GM10847 (cell line): Measurements from ENCODE around the gene ZNF888.

ENCODE experiments used
- POLR2A ChIP-seq: IDR thresholded peaks from 2 replicates; pipeline ENCODE4 v1.6.1; 2011; ENCODE audit not compliant: insufficient read length; ENCODE audit errors: extremely low read depth

Gene ZNF888

DNA sequence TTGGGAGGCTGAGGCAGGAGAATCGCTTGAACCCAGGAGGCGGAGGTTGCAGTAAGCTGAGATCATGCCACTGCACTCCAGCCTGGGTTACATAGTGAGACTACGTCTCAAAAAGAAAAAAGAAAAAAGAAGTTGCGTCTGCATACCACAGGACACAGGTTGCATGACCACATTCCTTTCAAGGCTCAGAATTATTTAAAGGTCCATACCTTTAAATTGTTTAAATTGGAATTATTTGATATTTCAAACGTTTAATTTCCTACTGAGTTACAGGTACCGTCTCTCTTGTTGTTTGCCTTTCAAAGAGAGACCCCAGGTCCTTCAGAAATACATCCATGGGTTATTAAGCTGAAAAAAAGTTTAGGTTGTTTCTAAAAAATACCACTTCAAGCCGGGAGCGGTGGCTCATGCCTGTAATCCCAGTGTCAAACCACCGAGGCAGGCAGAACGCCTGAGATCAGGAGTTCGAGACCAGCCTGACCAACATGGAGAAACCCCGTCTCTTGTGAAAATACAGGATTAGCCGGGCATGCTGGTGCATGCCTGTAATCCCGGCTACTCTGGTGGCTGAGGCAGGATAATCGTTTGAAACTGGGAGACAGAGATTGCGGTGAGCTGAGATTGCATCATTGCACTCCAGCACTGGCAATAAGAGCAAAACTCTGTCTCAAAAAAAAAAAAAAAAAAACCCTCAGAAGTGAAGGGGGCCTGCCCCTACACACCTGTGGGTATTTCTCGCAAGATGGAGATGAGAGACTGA, 20.8 kb upstream of the ZNF888 start:
- TF ChIP-seq POLR2A, result no peak

DNA sequence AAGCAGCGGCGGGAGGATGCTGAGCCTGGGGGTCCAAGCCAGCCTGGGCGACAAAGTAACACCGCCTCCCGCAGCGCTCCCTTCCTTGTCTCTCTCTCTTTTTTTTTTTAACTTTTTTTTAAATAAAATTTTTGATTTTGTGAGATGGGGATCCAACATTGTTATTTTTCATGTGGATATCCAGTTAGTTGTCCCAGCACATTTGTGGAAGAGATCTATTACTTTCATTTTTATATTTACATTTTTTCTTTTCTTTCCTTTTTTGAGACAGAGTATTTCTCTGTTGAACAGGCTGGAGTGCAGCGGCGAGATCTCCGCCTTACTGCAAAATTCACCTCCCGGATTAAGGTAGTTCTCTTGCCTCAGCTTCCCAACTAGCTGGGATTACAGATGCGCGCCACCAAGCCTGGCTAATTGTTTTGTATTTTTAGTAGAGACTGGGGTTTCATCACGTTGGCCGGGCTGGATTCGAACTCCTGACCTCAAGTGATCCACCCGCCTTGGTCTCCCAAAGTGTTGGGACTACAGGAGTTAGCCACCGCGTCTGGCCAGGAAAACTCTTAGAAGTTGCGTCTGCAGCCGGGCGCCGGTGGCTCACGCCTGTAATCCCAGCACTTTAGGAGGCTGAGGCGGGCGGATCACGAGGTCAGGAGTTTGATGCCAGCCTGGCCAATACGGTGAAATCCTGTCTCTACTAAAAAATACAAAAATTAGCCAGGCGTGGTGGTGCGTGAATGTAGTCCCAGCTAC, 20.1 kb upstream of the ZNF888 start:
- TF ChIP-seq POLR2A, result no peak

DNA sequence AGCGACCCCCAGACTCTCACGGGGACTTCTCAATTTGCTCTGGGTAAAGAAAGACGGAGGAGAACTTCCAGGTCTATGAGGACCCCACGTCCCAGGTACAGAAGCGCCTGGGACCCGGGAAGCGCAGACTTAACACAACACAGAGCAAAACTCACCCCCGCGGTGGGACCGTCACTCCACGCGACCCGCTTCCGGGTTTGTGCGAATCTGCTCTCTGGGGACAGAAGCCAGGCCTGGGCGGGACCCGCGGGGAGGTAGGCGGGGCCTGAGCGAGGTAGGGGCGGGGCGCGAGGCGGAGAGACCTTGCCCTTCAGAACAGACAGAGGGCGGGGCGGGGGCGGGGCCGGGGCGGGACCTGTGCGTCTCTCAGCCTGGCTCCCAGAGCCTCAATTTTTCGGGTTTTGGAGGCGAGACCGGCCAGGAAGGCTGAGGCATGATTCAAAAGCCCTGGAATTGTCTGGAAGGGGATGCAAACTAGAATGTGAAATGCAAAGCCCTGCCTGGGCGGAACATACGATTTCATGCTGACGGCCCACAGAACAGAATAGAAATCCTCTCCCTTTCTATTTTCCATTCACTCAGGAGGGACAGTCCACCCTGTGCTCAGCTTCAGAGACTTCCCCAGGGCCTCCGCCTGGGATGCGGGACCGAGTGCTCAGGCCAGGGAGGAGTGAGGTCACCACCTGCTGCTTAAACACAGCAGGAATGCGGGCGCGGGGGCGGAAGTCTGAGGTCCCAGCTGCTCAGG, 19.3 kb upstream of the ZNF888 start:
- TF ChIP-seq POLR2A, result peak; percentile 82

DNA sequence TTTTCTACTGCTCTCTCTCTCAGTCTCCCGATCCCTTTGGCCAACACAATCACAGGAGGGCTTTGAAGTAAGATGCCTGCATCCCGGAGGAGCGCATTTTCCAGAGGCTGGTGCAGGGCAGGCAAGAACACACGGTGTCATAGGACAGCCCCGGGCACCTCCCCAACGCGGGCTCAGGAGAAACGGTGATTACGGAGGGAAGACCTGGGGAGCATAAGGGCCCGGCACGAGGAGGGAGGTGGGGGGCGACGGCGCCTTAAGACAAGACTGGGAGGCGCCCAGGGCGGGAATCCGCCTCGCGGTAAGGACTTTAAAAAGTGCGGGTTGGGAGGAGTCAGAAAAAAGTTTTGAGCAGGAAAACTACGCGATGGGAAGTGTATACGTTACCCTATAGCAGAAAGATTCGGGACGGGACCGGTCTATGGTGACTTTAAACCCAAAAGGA, 18.7 kb upstream of the ZNF888 start:
- TF ChIP-seq POLR2A, result no peak

DNA sequence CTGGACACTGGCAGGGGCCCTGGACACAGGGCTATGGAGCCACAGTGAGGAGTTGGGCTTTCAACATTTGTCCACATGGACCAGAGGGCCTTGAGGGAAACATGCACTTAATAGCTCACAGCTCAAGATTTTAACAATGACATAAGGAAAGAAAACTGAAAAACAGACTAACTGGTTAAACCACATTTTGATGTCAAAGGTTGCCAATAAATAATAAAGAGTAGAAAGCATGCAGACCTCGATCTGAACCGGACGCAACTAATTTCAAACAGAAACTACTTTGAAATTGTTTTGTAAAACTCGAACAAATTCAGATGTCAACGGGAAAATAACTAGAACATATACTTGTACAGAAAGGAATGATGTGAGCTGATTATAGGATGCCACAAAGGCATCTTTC, 15.5 kb upstream of the ZNF888 start:
- TF ChIP-seq POLR2A, result no peak

DNA sequence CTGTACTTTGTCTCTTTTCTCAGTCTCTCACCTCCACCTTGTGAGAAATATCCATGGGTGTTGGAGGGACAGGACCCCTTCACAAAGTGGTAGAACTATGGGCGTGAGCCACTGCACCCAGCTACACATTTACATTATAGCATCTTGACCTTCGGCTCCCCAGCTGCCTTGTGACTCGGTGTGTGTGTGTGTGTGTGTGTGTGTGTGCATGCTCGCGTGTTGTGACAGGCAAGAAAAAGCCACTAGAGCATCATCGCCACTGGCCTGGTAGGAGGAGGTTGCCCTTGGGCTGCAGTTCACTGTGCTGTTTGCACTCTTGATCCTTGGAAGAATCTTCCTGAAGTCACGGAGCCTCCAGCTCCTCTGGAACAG, 13.7 kb upstream of the ZNF888 start:
- TF ChIP-seq POLR2A, result no peak

DNA sequence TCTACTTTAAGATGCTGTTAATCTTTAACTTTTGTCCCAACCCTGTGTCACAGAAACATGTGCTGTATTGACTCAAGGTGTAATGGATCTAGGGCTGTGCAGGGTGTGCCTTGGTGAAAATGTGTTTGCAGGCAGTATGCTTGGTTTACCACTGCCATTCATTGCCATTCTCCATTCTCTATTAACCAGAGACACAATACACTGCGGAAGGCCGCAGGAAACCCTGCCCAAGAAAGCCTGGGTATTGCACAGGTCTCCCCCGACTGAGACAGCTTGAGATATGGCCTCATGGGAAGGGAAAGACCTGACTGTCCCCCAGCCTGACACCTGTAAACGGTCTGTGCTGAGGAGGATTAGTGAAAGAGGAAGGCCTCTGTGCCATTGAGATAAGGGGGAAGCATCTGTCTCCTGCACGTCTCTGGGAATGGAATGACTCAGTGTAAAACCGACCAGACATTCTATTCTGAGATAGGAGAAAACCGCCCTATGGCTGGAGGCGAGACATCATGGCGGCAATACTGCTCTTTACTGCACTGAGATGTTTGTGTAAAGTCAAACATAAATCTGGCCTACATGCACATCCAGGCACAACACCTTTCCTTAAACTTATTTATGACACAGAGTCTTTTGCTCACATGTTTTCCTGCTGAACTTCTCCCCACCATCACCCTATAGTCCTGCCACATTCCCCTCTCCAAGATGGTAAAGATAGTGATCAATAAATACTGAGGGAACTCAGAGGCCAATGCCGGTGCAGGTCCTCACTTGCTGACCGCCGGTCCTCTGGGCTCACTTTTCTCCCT, 13.1 kb upstream of the ZNF888 start:
- no peak for TF ChIP-seq POLR2A

DNA sequence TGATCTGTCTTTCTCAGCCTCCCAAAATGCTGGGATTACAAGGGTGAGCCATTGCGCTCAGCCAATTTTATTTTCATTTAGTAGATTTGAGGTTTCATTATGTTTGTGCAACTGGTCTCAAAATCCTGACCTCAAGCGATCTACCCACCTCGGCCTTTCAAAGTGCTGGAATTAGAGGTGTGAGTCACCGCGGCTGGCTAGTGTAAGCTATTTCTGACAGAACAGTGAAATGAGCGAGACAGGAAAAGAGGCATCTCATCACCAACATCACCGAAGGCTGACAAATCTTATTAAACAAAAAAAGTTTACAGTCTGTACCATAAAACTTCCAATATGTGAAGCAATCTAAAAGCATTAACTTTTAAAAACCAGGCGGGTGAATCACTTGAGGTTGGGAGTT, 12.2 kb upstream of the ZNF888 start:
- TF ChIP-seq POLR2A, result no peak

DNA sequence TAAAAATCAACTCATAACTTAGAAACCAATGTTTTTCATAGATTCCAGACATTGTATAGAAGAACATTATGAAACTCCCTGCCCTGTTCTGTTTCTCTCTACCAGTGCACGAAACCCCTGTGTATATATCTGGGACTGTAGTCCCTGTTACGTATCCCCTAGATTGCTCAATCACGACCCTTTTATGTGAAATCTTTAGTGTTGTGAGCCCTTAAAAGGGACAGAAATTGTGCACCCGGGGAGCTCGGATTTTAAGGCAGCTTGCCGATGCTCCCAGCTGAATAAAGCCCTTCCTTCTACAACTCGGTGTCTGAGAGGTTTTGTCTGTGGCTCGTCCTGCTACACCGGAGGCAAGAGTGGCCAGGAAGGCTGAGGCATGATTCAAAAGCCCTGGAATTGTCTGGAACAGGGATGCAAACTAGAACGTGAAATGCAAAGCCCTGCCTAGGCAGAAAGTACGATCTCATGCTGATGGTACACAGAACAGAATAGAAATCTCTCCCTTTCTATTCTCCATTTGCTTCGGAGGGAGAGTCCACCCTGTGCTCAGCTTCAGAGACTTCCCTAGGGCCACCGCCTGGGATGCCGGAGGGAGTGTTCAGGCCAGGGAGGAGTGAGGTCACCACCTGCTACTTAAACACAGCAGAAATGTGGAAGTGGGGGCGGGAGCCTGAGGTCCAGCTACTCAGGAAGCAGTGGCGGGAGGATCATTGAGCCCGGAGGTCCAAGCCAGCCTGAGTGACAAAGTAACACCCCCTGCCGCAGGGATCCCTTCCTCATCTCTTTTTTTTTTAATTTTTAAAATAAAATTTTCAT, 758 bp upstream of the ZNF888 start:
- no peak for TF ChIP-seq POLR2A

DNA sequence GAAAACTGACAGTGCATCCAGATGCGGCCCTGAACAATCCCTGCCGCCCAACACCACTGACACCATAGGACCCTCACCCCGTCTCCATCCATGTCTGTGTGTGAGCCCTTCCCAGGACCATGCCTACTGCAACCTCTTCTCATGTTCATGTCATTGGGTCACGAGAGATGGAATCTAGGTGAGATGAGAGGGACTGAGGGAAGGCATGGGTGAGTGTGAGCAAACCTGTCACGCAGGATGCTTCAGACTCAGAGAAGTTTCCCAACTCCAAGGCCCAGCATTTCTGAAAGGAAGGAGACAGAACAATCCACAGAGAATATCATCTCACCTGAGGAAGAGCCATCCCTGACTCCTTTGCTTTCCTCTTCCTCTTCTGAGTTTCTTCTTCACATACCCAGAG, 5.7 kb downstream of the ZNF888 start:
- no peak for TF ChIP-seq POLR2A

DNA sequence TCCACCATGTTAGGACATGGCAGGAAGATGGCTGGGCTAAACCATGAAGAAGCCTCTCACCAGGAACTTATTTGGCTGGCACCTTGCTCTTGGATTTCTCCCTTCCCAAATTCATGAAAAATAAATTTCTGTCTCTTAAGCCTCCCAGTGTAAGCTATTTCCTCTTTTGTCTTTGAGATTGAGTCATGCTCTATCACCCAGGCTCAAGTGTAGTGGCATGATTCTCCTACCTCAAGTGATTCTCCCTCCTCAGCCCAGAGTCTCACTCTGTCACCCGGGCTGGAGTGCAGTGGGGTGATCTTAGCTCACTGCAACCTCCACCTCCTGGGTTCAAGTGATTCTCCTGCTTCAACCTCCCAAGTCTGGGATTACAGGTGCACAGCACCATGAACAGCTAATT, 12.6 kb downstream of the ZNF888 start:
- no peak for TF ChIP-seq POLR2A

DNA sequence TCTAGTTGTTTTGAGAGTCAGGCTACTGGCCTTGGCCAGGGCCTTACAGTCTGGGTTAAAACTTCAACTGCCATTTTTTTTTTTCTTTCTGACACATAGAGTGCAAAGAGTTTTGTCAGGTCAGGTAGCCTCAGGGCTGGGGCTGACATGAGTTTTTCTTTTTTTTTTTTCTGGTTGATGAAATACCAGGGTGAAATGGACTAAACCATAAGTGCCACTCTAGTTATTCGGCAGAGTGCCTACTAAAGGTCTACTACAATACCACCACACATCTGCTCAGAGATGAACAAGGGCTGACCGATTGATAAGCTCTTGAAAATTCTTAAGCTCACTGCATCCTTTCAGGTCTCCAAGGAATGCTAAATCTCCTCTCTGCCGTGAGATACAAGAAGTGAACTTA, 21.4 kb downstream of the ZNF888 start:
- no peak for TF ChIP-seq POLR2A

DNA sequence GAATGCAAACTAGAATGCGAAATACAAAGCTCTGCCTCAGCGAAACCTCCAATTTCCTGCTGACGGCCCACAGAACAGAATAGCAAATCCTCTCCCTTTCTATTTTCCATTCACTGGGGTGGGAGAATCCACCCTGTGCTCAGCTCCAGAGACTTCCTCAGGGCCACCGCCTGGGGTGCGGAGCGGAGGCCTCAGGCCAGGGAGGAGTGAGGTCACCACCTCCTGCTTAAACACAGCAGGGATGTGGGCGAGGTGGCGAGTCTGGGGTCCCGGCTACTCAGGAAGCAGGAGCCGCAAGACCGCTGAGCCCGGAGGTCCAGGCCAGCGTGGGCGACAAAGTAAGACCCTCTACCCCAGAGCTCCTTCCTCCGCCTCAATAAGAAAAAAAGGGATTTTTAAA, 25.1 kb downstream of the ZNF888 start:
- TF ChIP-seq POLR2A, result no peak
